SH-SY5Y (cell line): ENCODE data around the gene ZNF598.

Source experiments
- GATA2 ChIP-seq: IDR thresholded peaks from 2 replicates; pipeline ENCODE4 v1.6.1; 2011; ENCODE audit warnings: mild to moderate bottlenecking, low read depth, low read length
- GATA3 ChIP-seq: IDR thresholded peaks from 2 replicates; pipeline ENCODE4 v1.6.1; 2011; ENCODE audit warnings: low read depth, mild to moderate bottlenecking, low read length, moderate library complexity

DNA sequence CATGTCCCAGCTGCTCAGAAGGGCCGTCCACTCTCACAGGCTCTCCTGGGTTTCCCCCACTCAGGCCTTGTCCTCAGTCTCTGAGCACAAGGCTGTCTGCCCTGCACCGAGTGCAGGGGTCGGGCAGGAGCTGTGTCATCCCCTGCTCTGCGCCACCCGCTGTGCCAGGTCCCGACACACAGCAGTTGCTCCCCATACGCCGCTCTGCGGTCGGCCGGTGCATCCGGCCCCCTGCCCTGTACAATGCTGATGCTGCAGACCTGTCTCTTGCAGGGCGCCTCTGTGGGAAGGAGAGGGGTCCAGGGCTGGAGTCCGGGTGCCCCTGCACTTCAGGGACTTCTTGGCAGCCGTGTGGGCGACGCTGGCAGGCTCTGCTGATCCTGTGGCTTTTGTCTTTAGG, 44.3 kb upstream of the ZNF598 start:
- TF ChIP-seq GATA2: no peak
- TF ChIP-seq GATA3: no peak
